ENCODE data around the gene PRSS36.
"Not testable (repeated sequence)": the region's sequence is repeated elsewhere in the genome, so short reads cannot be mapped to it uniquely, and the experiment has no call there.

PRSS36 gene

GRCh38 chr16:31183432-31184428, 33.9 kb upstream of the PRSS36 start:
- DNase-seq (ENCODE audit: low read depth), result no peak

- no peak for DNase-seq (ENCODE audit: low read depth)
These were observed 32.5 kb upstream of the PRSS36 start for GRCh38 chr16:31182391-31182790.

GRCh38 chr16:31181102-31181830, 31.4 kb upstream of the PRSS36 start:
- no peak for DNase-seq (ENCODE audit: low read depth)

GRCh38 chr16:31179747-31180459, 30.0 kb upstream of the PRSS36 start, which contains the start of gene FUS:
TSS of gene FUS (plus strand) at chr16:31180139. CDS start at chr16:31180215, 76 bp downstream.
- peak; percentile 87 for DNase-seq (ENCODE audit: low read depth)

GRCh38 chr16:31179219-31179746, 29.4 kb upstream of the PRSS36 start:
- DNase-seq (ENCODE audit: low read depth), result no peak

GRCh38 chr16:31177136-31177535, 27.3 kb upstream of the PRSS36 start:
- DNase-seq (ENCODE audit: low read depth), result no peak

- not testable (repeated sequence) for DNase-seq (ENCODE audit: low read depth)
These were observed 20.2 kb upstream of the PRSS36 start for GRCh38 chr16:31170048-31170447.

- no peak for DNase-seq (ENCODE audit: low read depth)
These were observed 19.0 kb upstream of the PRSS36 start for GRCh38 chr16:31168848-31169247.

GRCh38 chr16:31167315-31167714, 17.4 kb upstream of the PRSS36 start:
- no peak for DNase-seq (ENCODE audit: low read depth)

GRCh38 chr16:31157136-31157535, 7.3 kb upstream of the PRSS36 start:
- DNase-seq (ENCODE audit: low read depth), result no peak

- not testable (repeated sequence) for DNase-seq (ENCODE audit: low read depth)
These were observed 1.1 kb upstream of the PRSS36 start for GRCh38 chr16:31150976-31151375.

- no peak for DNase-seq (ENCODE audit: low read depth)
These were observed 534 bp downstream of the PRSS36 start for GRCh38 chr16:31149332-31149731.

GRCh38 chr16:31148896-31149295, 970 bp downstream of the PRSS36 start:
- no peak for DNase-seq (ENCODE audit: low read depth)

- DNase-seq (ENCODE audit: low read depth), result no peak
These were observed 1.6 kb downstream of the PRSS36 start for GRCh38 chr16:31148281-31148728.

GRCh38 chr16:31147574-31147973, 2.3 kb downstream of the PRSS36 start:
- no peak for DNase-seq (ENCODE audit: low read depth)

- no peak for DNase-seq (ENCODE audit: low read depth)
These were observed 4.4 kb downstream of the PRSS36 start for GRCh38 chr16:31145398-31145990.

- not testable (repeated sequence) for DNase-seq (ENCODE audit: low read depth)
These were observed 5.4 kb downstream of the PRSS36 start for GRCh38 chr16:31144418-31144817.

GRCh38 chr16:31143694-31144148, 6.1 kb downstream of the PRSS36 start:
- DNase-seq (ENCODE audit: low read depth), result no peak

- no peak for DNase-seq (ENCODE audit: low read depth)
These were observed 6.7 kb downstream of the PRSS36 start for GRCh38 chr16:31143011-31143693.

- peak; percentile 98 for DNase-seq (ENCODE audit: low read depth)
These were observed 7.5 kb downstream of the PRSS36 start for GRCh38 chr16:31142109-31143010.

Measured in fibroblast of gingiva (primary cell).